ENCODE results near the gene ATF7. TPM values are rescaled to one million over a fixed set of nuclear protein-coding genes. Genes with fewer than 3 reads are reported as not detected.

Gene ATF7
- polyA plus RNA-seq, 1 of the 3 experiments (the other 2 are of a cell fraction) = 12.8 TPM

GRCh38 chr12:53578783-53579182, 47.4 kb downstream of the ATF7 start:
- H3K36me3 ChIP-seq (replicated peaks in 1 of 2; ENCODE audit: control insufficient read depth in 1 of 2, insufficient read depth in 2 of 2, low read length in 1 of 2) = no peaks in the 10 kb centered on the region
- H3K9me2 ChIP-seq = no peaks in the 10 kb centered on the region
- H4K20me1 ChIP-seq (ENCODE audit: insufficient read depth) = peaks cover 2% of the 10 kb centered on the region; the same call in 1 of the 2 replicates
- TF ChIP-seq, protein P1, sequence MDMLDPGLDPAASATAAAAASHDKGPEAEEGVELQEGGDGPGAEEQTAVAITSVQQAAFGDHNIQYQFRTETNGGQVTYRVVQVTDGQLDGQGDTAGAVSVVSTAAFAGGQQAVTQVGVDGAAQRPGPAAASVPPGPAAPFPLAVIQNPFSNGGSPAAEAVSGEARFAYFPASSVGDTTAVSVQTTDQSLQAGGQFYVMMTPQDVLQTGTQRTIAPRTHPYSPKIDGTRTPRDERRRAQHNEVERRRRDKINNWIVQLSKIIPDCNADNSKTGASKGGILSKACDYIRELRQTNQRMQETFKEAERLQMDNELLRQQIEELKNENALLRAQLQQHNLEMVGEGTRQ (IDR thresholded peaks at IDR 0.05; ENCODE audit: borderline replicate concordance, low read depth, low read length) = no peak
- TF ChIP-seq SMC3 (IDR thresholded peaks at IDR 0.05; ENCODE audit: low read depth, low read length) = no peak
- TF ChIP-seq NFIC (IDR thresholded peaks at IDR 0.05; ENCODE audit: borderline replicate concordance) = no peak
- no peak for TF ChIP-seq TCF12 (IDR thresholded peaks at IDR 0.05)
- TF ChIP-seq CHD2 (IDR thresholded peaks at IDR 0.05; ENCODE audit: low read length, partially characterized antibody) = no peak
- no peak for TF ChIP-seq REST (IDR thresholded peaks at IDR 0.05; ENCODE audit: low read depth, low read length)
- TF ChIP-seq FOSL2 (IDR thresholded peaks at IDR 0.05; ENCODE audit: borderline replicate concordance, low read depth) = no peak
- no peak for TF ChIP-seq RAD21 (IDR thresholded peaks at IDR 0.05; ENCODE audit: low read length)
- TF ChIP-seq SIN3A (IDR thresholded peaks at IDR 0.05; ENCODE audit: borderline replicate concordance, low read depth, low read length) = no peak
- TF ChIP-seq NRF1 (IDR thresholded peaks at IDR 0.05; ENCODE audit: low read depth, low read length) = no peak
- TF ChIP-seq, protein P2, sequence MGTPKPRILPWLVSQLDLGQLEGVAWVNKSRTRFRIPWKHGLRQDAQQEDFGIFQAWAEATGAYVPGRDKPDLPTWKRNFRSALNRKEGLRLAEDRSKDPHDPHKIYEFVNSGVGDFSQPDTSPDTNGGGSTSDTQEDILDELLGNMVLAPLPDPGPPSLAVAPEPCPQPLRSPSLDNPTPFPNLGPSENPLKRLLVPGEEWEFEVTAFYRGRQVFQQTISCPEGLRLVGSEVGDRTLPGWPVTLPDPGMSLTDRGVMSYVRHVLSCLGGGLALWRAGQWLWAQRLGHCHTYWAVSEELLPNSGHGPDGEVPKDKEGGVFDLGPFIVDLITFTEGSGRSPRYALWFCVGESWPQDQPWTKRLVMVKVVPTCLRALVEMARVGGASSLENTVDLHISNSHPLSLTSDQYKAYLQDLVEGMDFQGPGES (IDR thresholded peaks at IDR 0.05; ENCODE audit: low read depth, low read length) = no peak
- no peak for TF ChIP-seq RFX5 (IDR thresholded peaks at IDR 0.05; ENCODE audit: low read length)
- TF ChIP-seq ELF1 (IDR thresholded peaks at IDR 0.05) = no peak
- TF ChIP-seq GATA2 (CRISPR knock-in tag; IDR thresholded peaks at IDR 0.05) = no peak
- no peak for TF ChIP-seq FOXM1 (IDR thresholded peaks at IDR 0.05; ENCODE audit: low read depth)
- TF ChIP-seq TAF1 (IDR thresholded peaks at IDR 0.05; ENCODE audit: borderline replicate concordance, low read depth, low read length) = no peak
- peaks cover 24% of the 10 kb centered on the region for H3K79me2 ChIP-seq (ENCODE audit: insufficient read depth)
- WGBS (ENCODE audit: low lambda C conversion rate) = 90% methylated on average over 5 of the region's 5 CpGs
- H3K4me2 ChIP-seq = no peak overlapping the region
- H2AFZ ChIP-seq (ENCODE audit: low read depth) = no peak overlapping the region
- no peak for DNase-seq
- no peaks in the 10 kb centered on the region for H3K4me1 ChIP-seq (ENCODE audit: control insufficient read depth in 1 of 2, insufficient read depth in 2 of 2, low read depth in 1 of 2, low read length in 1 of 2)
- no peaks in the 10 kb centered on the region for H3K9me3 ChIP-seq
- H3K27ac ChIP-seq (ENCODE audit: low read depth in 2 of 2, low read length in 1 of 2) = no peak overlapping the region
- H3F3A ChIP-seq (replicated peaks; ENCODE audit: insufficient read depth) = peaks cover 4% of the 10 kb centered on the region
- no peak overlapping the region for H3K4me3 ChIP-seq (ENCODE audit: low read depth in 2 of 2, low read length in 1 of 2)
- ChIA-PET CTCF (interaction anchor here (0.6 kb wide), 1 partner anchor 1001 kb away, joined by 3 read pairs; no protein-coding TSS in a partner anchor), POLR2A (interaction anchor here (0.7 kb wide), 1 partner anchor 9 kb away, joined by 4 read pairs; no protein-coding TSS in a partner anchor)
- H3K27me3 ChIP-seq (ENCODE audit: insufficient read depth) = no peaks in the 10 kb centered on the region
- H3K9ac ChIP-seq = no peak overlapping the region

All from SK-N-SH (cell line).